MM.1S (cell line): Measurements from ENCODE around the gene LNX1.

ENCODE experiments used
- DNase-seq: peaks from one replicate; pipeline ENCODE4 v3.0.0-alpha.2; 2015
- H2AFZ ChIP-seq: fragments of 300-600 bp; sonication (generic); 2 replicates; pipeline ENCODE4 v1.6.0; 2016; ENCODE audit warnings: antibody characterized with exemption, low read length
- H3F3A ChIP-seq: fragments of 300-600 bp; sonication (generic); 2 replicates; pipeline ENCODE4 v1.6.1; 2016; ENCODE audit warnings: mild to moderate bottlenecking, antibody characterized with exemption, low read length, moderate library complexity, mixed read lengths; ENCODE audit not compliant: insufficient read depth
- H3K27ac ChIP-seq: fragments of 300-600 bp; sonication (generic); 2 replicates; pipeline ENCODE4 v1.5.1; 2016; ENCODE audit warnings: mild to moderate bottlenecking, low read length
- H3K27me3 ChIP-seq: fragments of 300-600 bp; sonication (generic); replicated peaks from 2 replicates; pipeline ENCODE4 v1.6.0; 2016; ENCODE audit warnings: low read length; ENCODE audit not compliant: insufficient read depth
- H3K36me3 ChIP-seq: fragments of 300-600 bp; sonication (generic); replicated peaks from 2 replicates; pipeline ENCODE4 v1.6.1; 2016; ENCODE audit warnings: mild to moderate bottlenecking, low read length, mixed read lengths; ENCODE audit not compliant: insufficient read depth
- H3K4me1 ChIP-seq: fragments of 300-600 bp; sonication (generic); 2 replicates; pipeline ENCODE4 v1.6.1; 2016; ENCODE audit warnings: low read length, mixed read lengths
- H3K4me2 ChIP-seq: fragments of 300-600 bp; sonication (generic); 2 replicates; pipeline ENCODE4 v1.6.0; 2016; ENCODE audit warnings: low read depth, low read length
- H3K4me3 ChIP-seq: fragments of 300-600 bp; sonication (generic); 2 replicates; pipeline ENCODE4 v1.5.1; 2016; ENCODE audit warnings: low read length, mixed read lengths
- H3K79me2 ChIP-seq: fragments of 300-600 bp; sonication (generic); 2 replicates; pipeline ENCODE4 v1.6.1; 2016; ENCODE audit warnings: mixed run types, low read length, mixed read lengths
- H3K9ac ChIP-seq: fragments of 300-600 bp; sonication (generic); 2 replicates; pipeline ENCODE4 v1.6.1; 2016; ENCODE audit warnings: low read length, mixed read lengths
- H3K9me2 ChIP-seq: fragments of 300-600 bp; sonication (generic); replicated peaks from 2 replicates; pipeline ENCODE4 v1.6.1; 2016; ENCODE audit warnings: mild to moderate bottlenecking, low read length, mixed read lengths; ENCODE audit not compliant: insufficient read depth
- H3K9me3 ChIP-seq: fragments of 300-600 bp; sonication (generic); replicated peaks from 2 replicates; pipeline ENCODE4 v1.6.1; 2016; ENCODE audit warnings: mild to moderate bottlenecking, low read length, mixed read lengths; ENCODE audit not compliant: insufficient read depth
- H4K20me1 ChIP-seq: fragments of 300-600 bp; sonication (generic); 2 replicates; pipeline ENCODE4 v1.6.1; 2016; ENCODE audit warnings: mild to moderate bottlenecking, low read length, moderate library complexity, mixed read lengths; ENCODE audit not compliant: insufficient read depth
- EZH2 ChIP-seq: fragments of 300-600 bp; sonication (generic); optimal IDR thresholded peaks from 2 replicates; pipeline ENCODE3; 2017; ENCODE audit warnings: low read depth, mild to moderate bottlenecking, antibody characterized with exemption, low read length, mixed read lengths
- EZH2phosphoT487 ChIP-seq: fragments of 300-600 bp; sonication (generic); IDR thresholded peaks from 2 replicates; pipeline ENCODE4 v1.6.1; 2018; ENCODE audit warnings: antibody characterized with exemption, low read length
- TF ChIP-seq, protein P1 (sequence below): fragments of 300-600 bp; sonication (generic); IDR thresholded peaks from 2 replicates; pipeline ENCODE4 v1.5.1; 2016; ENCODE audit warnings: antibody characterized with exemption, low read length, mixed read lengths

Gene LNX1

DNA sequence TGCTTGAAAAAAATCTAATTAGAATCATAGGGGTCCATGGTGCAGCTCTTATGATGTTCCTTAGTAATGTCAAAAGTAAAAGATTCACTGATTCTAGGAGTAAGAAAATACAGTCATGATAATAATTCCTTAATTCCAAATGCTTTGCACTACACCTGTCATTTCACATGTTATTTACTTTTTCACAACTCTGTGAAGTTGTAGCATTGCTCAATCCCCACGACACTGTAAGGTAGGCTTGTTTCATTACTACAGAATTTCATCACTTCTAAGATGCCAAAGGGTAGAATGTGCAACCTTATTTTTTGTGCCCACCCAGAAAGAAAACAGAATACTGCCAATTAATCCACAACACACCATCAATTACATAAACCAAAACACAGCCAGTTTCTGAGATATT lies 46.1 kb upstream of the LNX1 start:
- Histone ChIP-seq H3K36me3 (no peaks in the 10 kb centered on the region), H3K4me2 (no peak overlapping the region), H3K79me2 (no peaks in the 10 kb centered on the region), H3K27ac (no peak overlapping the region), H4K20me1 (no peaks in the 10 kb centered on the region), H3K4me1 (peaks cover 5% of the 10 kb centered on the region), H3K4me3 (no peak overlapping the region), H3K9ac (no peak overlapping the region), H3F3A (no peaks in the 10 kb centered on the region; the same call in 1 of the 2 replicates), H3K9me2 (no peaks in the 10 kb centered on the region), H3K9me3 (no peaks in the 10 kb centered on the region), H2AFZ (no peak overlapping the region), H3K27me3 (no peaks in the 10 kb centered on the region)
- TF ChIP-seq EZH2 (no peak), EZH2phosphoT487 (no peak)
- TF ChIP-seq, protein P1, sequence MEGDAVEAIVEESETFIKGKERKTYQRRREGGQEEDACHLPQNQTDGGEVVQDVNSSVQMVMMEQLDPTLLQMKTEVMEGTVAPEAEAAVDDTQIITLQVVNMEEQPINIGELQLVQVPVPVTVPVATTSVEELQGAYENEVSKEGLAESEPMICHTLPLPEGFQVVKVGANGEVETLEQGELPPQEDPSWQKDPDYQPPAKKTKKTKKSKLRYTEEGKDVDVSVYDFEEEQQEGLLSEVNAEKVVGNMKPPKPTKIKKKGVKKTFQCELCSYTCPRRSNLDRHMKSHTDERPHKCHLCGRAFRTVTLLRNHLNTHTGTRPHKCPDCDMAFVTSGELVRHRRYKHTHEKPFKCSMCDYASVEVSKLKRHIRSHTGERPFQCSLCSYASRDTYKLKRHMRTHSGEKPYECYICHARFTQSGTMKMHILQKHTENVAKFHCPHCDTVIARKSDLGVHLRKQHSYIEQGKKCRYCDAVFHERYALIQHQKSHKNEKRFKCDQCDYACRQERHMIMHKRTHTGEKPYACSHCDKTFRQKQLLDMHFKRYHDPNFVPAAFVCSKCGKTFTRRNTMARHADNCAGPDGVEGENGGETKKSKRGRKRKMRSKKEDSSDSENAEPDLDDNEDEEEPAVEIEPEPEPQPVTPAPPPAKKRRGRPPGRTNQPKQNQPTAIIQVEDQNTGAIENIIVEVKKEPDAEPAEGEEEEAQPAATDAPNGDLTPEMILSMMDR: no peak
- DNase-seq: no peak

GRCh38 chr4:53635697-53636483 lies 44.6 kb upstream of the LNX1 start:
- Histone ChIP-seq H3K9me3 (no peaks in the 10 kb centered on the region), H3K9me2 (no peaks in the 10 kb centered on the region), H2AFZ (no peak overlapping the region), H3K4me1 (peaks cover 5% of the 10 kb centered on the region), H3K9ac (no peak overlapping the region), H3F3A (no peaks in the 10 kb centered on the region; the same call in 1 of the 2 replicates), H3K27me3 (no peaks in the 10 kb centered on the region), H4K20me1 (no peaks in the 10 kb centered on the region), H3K27ac (no peak overlapping the region), H3K36me3 (no peaks in the 10 kb centered on the region), H3K79me2 (no peaks in the 10 kb centered on the region), H3K4me2 (no peak overlapping the region), H3K4me3 (no peak overlapping the region)
- no peak for DNase-seq
- TF ChIP-seq, protein P1: no peak
- TF ChIP-seq EZH2 (no peak), EZH2phosphoT487 (no peak)

DNA sequence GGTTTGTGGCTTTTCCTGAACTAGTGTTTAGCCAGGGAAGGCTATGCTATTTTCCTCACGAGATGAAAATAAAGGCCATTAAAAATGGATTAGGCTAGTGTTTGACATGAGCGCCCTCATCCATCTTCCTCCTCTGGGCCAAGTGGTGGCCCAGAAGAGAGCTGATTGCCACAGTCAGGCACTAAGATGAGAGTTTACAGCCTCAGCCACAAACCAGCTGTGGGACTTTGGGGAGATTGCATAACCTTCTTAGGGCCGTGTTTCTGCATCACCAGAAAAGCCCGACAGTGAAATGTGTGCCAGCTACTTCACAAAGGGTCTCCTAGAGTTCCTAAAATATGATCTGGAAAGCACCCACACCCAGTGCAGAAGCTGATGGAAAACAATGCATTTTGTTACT lies 42.3 kb upstream of the LNX1 start:
- no peak overlapping the region for H3K4me3 ChIP-seq
- no peak overlapping the region for H2AFZ ChIP-seq
- no peaks in the 10 kb centered on the region for H3K9me2 ChIP-seq
- H3K36me3 ChIP-seq: no peaks in the 10 kb centered on the region
- no peaks in the 10 kb centered on the region for H3K79me2 ChIP-seq
- H3K27ac ChIP-seq: no peak overlapping the region
- H3F3A ChIP-seq: no peaks in the 10 kb centered on the region
- TF ChIP-seq EZH2phosphoT487 (no peak), EZH2 (no peak)
- TF ChIP-seq, protein P1: no peak
- H3K27me3 ChIP-seq: no peaks in the 10 kb centered on the region
- H3K4me2 ChIP-seq: no peak overlapping the region
- no peaks in the 10 kb centered on the region for H3K4me1 ChIP-seq
- H3K9me3 ChIP-seq: no peaks in the 10 kb centered on the region
- DNase-seq: no peak
- no peaks in the 10 kb centered on the region for H4K20me1 ChIP-seq
- H3K9ac ChIP-seq: no peak overlapping the region
